ENCODE results near the gene EGFLAM.

- no peak for TF ChIP-seq EZH2phosphoT487 (IDR thresholded peaks at IDR 0.05; ENCODE audit: low read depth, severe bottlenecking, unreplicated experiment)
- no peak for TF ChIP-seq EZH2 (IDR thresholded peaks at IDR 0.05; ENCODE audit: borderline replicate concordance)
Measured at GRCh38 chr5:38413696-38414095, 155.3 kb downstream of the EGFLAM start.
